NT2/D1 (cell line): ENCODE results near the gene BPIFB2.

Experiments used
- DNase-seq: peaks from one replicate; pipeline ENCODE4 v3.0.0-alpha.2; 2011; ENCODE audit warnings: low read depth, low spot score
- H3K27me3 ChIP-seq: 2 replicates; pipeline ENCODE4 v1.6.0; 2011; ENCODE audit warnings: mild to moderate bottlenecking; ENCODE audit not compliant: insufficient read length, insufficient read depth
- H3K36me3 ChIP-seq: 2 replicates; pipeline ENCODE4 v1.6.1; 2011; ENCODE audit warnings: mild to moderate bottlenecking, low read length, mixed read lengths; ENCODE audit not compliant: insufficient read depth, insufficient read length
- H3K4me1 ChIP-seq: 2 replicates; pipeline ENCODE4 v1.5.1; 2011; ENCODE audit not compliant: insufficient read depth, insufficient read length
- H3K4me3 ChIP-seq: 2 replicates; pipeline ENCODE4 v1.5.1; 2011; ENCODE audit warnings: low read depth; ENCODE audit not compliant: insufficient read length
- H3K9ac ChIP-seq: 2 replicates; pipeline ENCODE4 v1.6.0; 2011; ENCODE audit warnings: low read depth; ENCODE audit not compliant: insufficient read length
- H3K9me3 ChIP-seq: 2 replicates; pipeline ENCODE4 v1.5.1; 2011; ENCODE audit warnings: mild to moderate bottlenecking, low read length; ENCODE audit not compliant: insufficient read depth
- SUZ12 ChIP-seq: IDR thresholded peaks from 2 replicates; pipeline ENCODE4 v1.6.1; 2011; ENCODE audit not compliant: insufficient read length, insufficient read depth; ENCODE audit errors: extremely low read depth
- YY1 ChIP-seq: IDR thresholded peaks from 2 replicates; pipeline ENCODE4 v1.6.1; 2011; ENCODE audit not compliant: insufficient read length, insufficient read depth
- ZNF274 ChIP-seq: IDR thresholded peaks from 2 replicates; pipeline ENCODE4 v1.6.1; 2011; ENCODE audit warnings: mild to moderate bottlenecking, low read depth, low read length

BPIFB2 gene

GRCh38 chr20:32963176-32963575, 44.3 kb upstream of the BPIFB2 start:
- Histone ChIP-seq H3K36me3 (no peaks in the 10 kb centered on the region), H3K27me3 (no peaks in the 10 kb centered on the region), H3K9ac (no peak overlapping the region), H3K4me1 (no peaks in the 10 kb centered on the region), H3K4me3 (no peak overlapping the region), H3K9me3 (peaks cover 1% of the 10 kb centered on the region; the same call in 1 of the 2 replicates)
- no peak for TF ChIP-seq SUZ12
- no peak for TF ChIP-seq ZNF274
- no peak for TF ChIP-seq YY1
- DNase-seq: no peak

DNA sequence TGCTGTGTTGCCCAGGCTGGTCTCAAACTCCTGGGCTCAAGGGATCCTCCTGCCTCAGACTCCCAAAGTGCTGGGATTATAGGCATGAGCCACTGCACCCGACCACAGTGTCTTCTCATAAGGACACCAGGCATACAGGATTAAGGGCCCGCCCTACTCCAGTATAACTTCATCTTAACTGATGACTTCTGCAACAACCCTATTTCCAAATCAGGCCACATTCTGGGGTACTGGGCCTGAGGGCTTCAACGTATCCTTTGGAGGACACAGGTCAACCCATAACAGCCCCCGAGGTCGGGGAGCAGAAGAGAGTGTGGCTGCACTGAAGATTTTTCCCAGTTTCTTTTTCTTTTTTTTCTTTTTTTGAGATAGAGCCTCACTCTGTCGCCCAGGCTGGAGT, 42.9 kb upstream of the BPIFB2 start:
- H3K9me3 ChIP-seq: no peaks in the 10 kb centered on the region
- DNase-seq: no peak
- H3K4me1 ChIP-seq: no peaks in the 10 kb centered on the region
- TF ChIP-seq ZNF274: no peak
- no peaks in the 10 kb centered on the region for H3K27me3 ChIP-seq
- H3K4me3 ChIP-seq: no peak overlapping the region
- H3K9ac ChIP-seq: no peak overlapping the region
- no peaks in the 10 kb centered on the region for H3K36me3 ChIP-seq

- no peaks in the 10 kb centered on the region for H3K27me3 ChIP-seq
These were observed 42.4 kb upstream of the BPIFB2 start for GRCh38 chr20:32965115-32965514.

DNA sequence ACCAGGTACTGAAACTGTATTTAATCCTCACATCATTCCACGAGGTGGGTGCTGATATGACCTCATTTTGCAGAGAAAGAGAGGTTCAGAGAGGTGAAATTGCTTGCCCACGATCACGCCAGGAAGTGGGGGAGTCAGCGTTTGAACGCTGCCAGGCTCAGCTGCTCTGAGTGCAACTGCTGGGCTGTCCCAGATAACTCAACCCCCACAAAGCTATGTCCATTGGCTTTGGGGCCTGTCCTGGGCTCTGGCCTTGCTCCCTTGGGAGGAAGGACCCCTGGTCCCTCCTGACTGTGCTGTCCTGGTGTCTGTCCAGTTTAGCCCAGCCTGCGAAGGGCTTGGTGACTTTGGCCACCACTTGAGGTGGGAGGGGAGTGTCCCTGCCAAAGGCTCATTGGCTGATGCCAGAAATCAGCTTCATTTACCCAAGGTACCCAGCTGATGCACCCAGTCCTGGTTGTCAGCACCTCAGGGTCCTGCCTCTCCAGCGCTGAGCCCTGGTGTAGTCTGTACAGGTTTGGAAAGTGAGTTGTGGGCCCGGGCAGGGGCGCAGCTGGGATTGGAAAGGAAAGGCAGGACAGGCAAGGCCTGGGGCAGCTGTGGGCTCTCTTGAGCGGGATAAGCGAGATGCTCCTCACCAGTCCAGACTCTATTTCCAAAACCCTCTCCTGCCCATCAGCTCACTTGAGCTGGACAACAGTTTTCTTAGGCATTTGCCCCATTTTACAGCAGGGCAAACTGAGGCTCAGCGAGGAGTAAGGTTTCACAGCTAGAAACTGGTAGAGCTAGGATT, 41.7 kb upstream of the BPIFB2 start:
- TF ChIP-seq SUZ12 (no peak), ZNF274 (no peak), YY1 (no peak)
- Histone ChIP-seq H3K27me3 (no peaks in the 10 kb centered on the region), H3K36me3 (no peaks in the 10 kb centered on the region), H3K9ac (no peak overlapping the region), H3K9me3 (no peaks in the 10 kb centered on the region), H3K4me3 (no peak overlapping the region), H3K4me1 (no peaks in the 10 kb centered on the region)
- DNase-seq: no peak

More at GRCh38 chr20:32965115-32965514, 42.4 kb upstream of the BPIFB2 start:
- no peaks in the 10 kb centered on the region for H3K9me3 ChIP-seq
- H3K4me3 ChIP-seq: no peak overlapping the region
- DNase-seq: no peak
- H3K36me3 ChIP-seq: no peaks in the 10 kb centered on the region
- no peak overlapping the region for H3K9ac ChIP-seq
- no peaks in the 10 kb centered on the region for H3K4me1 ChIP-seq
- TF ChIP-seq SUZ12 (no peak), YY1 (no peak), ZNF274 (no peak)

GRCh38 chr20:32966382-32966781, 41.1 kb upstream of the BPIFB2 start:
- Histone ChIP-seq H3K36me3 (no peaks in the 10 kb centered on the region), H3K4me3 (no peak overlapping the region), H3K27me3 (no peaks in the 10 kb centered on the region), H3K4me1 (no peaks in the 10 kb centered on the region), H3K9ac (no peak overlapping the region), H3K9me3 (no peaks in the 10 kb centered on the region)
- TF ChIP-seq ZNF274 (no peak), SUZ12 (no peak), YY1 (no peak)
- DNase-seq: no peak

GRCh38 chr20:32966881-32967781, 40.4 kb upstream of the BPIFB2 start:
- Histone ChIP-seq H3K9me3 (no peaks in the 10 kb centered on the region), H3K36me3 (no peaks in the 10 kb centered on the region), H3K27me3 (no peaks in the 10 kb centered on the region), H3K4me3 (no peak overlapping the region), H3K4me1 (no peaks in the 10 kb centered on the region), H3K9ac (no peak overlapping the region)
- DNase-seq: no peak
- TF ChIP-seq YY1: no peak
- TF ChIP-seq ZNF274: no peak
- no peak for TF ChIP-seq SUZ12

DNA sequence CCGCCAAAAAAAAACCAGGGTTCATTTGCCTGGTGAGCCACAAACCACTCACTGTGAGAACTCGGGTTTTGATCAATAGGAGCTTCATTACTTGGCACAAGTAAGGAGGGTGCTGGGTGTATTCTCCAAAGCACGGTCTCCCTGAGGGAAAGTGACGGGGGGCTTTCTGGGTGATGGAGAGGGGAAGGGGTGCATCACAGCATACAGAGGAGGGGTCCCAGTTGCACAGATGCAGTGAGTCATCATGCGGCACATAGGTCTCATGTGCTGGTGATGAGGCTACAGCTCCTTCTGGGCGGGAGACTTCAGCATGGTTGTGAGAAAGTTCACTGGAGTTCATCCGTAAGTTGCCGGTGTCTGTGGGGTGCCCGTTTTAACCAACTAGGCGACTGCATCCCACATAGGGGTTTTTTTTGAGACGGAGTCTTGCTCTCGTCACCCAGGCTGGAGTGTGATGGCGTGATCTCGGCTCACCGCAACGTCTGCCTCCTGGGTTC, 39.5 kb upstream of the BPIFB2 start:
- Histone ChIP-seq H3K4me1 (peaks cover 6% of the 10 kb centered on the region), H3K36me3 (no peaks in the 10 kb centered on the region), H3K9ac (no peak overlapping the region), H3K9me3 (no peaks in the 10 kb centered on the region), H3K27me3 (no peaks in the 10 kb centered on the region), H3K4me3 (no peak overlapping the region)
- no peak for DNase-seq
- TF ChIP-seq SUZ12: no peak
- TF ChIP-seq YY1: no peak
- no peak for TF ChIP-seq ZNF274
